Endothelial cell of umbilical vein (primary cell): Measurements from ENCODE around the gene ADAM22. TPM values are rescaled to one million over a fixed set of nuclear protein-coding genes. Genes with fewer than 3 reads are reported as not detected.

Experiments
- BruUV-seq: library from RNA; stranded (reverse); fragments of 400-500 nt; replicated peaks from 2 replicates; lab custom pipeline; 2021; lab: Mats Ljungman, UMichigan
- CTCF ChIA-PET: fragments of 300-600, 350-600 bp; sonication (Branson Sonifier 250); formaldehyde crosslinking; loops from one replicate; lab custom pipeline; 2021; ENCODE audit warnings: antibody characterized with exemption, inconsistent platforms; lab: Charles Lee
- POLR2A ChIA-PET: fragments of 300-600, 350-600 bp; sonication (Branson Sonifier 250); formaldehyde crosslinking; loops from one replicate; lab custom pipeline; 2021; ENCODE audit warnings: antibody characterized with exemption, inconsistent platforms; lab: Charles Lee
- DNase-seq: peaks from one replicate; pipeline ENCODE4 v3.0.0-alpha.2; 2011; ENCODE audit warnings: low read depth, low spot score
- FAIRE-seq: peaks from 2 replicates; lab custom pipeline; 2011; peaks lifted over from hg19 to GRCh38; lab: Jason Lieb, UNC
- H2AFZ ChIP-seq: 2 replicates; pipeline ENCODE4 v1.6.0; 2012; ENCODE audit warnings: low read depth, low read length, control low read depth, inconsistent platforms
- H3K27ac ChIP-seq: 2 replicates; pipeline ENCODE4 v1.5.1; 2011; ENCODE audit warnings: low read depth, mild to moderate bottlenecking, control low read depth, low read length, moderate library complexity; ENCODE audit not compliant: insufficient read depth
- H3K27me3 ChIP-seq, 2 experiments: 2 replicates each; pipeline versions ENCODE4 v1.6.0 to v1.6.1; 2011; ENCODE audit warnings: low read length in 2 of 2, mixed read lengths in 1 of 2; ENCODE audit not compliant: control insufficient read depth in 2 of 2, insufficient read depth in 2 of 2
- H3K36me3 ChIP-seq, 2 experiments: 2 replicates in 1 of 2; 3 replicates in 1 of 2; pipeline ENCODE4 v1.5.1; 2011; ENCODE audit warnings: low read length in 2 of 2, mild to moderate bottlenecking in 1 of 2, moderate library complexity in 1 of 2; ENCODE audit not compliant: control insufficient read depth in 2 of 2, insufficient read depth in 2 of 2; ENCODE audit errors: extremely low read depth in 1 of 2
- H3K4me1 ChIP-seq: 3 replicates; pipeline ENCODE4 v1.5.1; 2011; ENCODE audit warnings: mild to moderate bottlenecking, low read length; ENCODE audit not compliant: control insufficient read depth, insufficient read depth; ENCODE audit errors: extremely low read depth
- H3K4me2 ChIP-seq: 2 replicates; pipeline ENCODE4 v1.6.1; 2011; ENCODE audit warnings: low read length, control low read depth, mixed read lengths; ENCODE audit not compliant: insufficient read depth
- H3K4me3 ChIP-seq, 3 experiments: fragments of 200-600 bp in 1 of 3; sonication (generic), shearing (Covaris generic) in 1 of 3; replicated peaks in 1 of 3; 2 replicates each; pipeline ENCODE4 v1.5.1; 2011 to 2016; ENCODE audit warnings: control low read depth in 3 of 3, low read length in 3 of 3, mild to moderate bottlenecking in 2 of 3, inconsistent platforms in 1 of 3, low read depth in 1 of 3, moderate library complexity in 1 of 3; ENCODE audit not compliant: insufficient read depth in 1 of 3
- H3K79me2 ChIP-seq: 2 replicates; pipeline ENCODE4 v1.6.0; 2012; ENCODE audit warnings: low read length, inconsistent platforms; ENCODE audit not compliant: control insufficient read depth, insufficient read depth
- H3K9ac ChIP-seq: replicated peaks from 2 replicates; pipeline ENCODE3; 2011; ENCODE audit warnings: low read length, control low read depth; ENCODE audit not compliant: insufficient read depth; ENCODE audit errors: extremely low read depth
- H3K9me1 ChIP-seq: replicated peaks from 3 replicates; pipeline ENCODE4 v1.6.0; 2011; ENCODE audit warnings: mild to moderate bottlenecking, low read length; ENCODE audit not compliant: control insufficient read depth, insufficient read depth; ENCODE audit errors: extremely low read depth
- H3K9me3 ChIP-seq: replicated peaks from 2 replicates; pipeline ENCODE4 v1.5.1; 2012; ENCODE audit warnings: low read length, inconsistent platforms; ENCODE audit not compliant: control insufficient read depth, insufficient read depth
- H4K20me1 ChIP-seq: replicated peaks from 2 replicates; pipeline ENCODE3; 2011; ENCODE audit warnings: mild to moderate bottlenecking, low read length; ENCODE audit not compliant: control insufficient read depth, insufficient read depth; ENCODE audit errors: extremely low read depth
- CTCF ChIP-seq, 2 donors: IDR thresholded peaks; 1 replicate in 1 of 2; 2 replicates in 1 of 2; pipeline ENCODE4 v1.5.1; 2011; ENCODE audit warnings: low read length in 2 of 2, mild to moderate bottlenecking in 2 of 2, moderate library complexity in 2 of 2, control low read depth in 1 of 2, inconsistent platforms in 1 of 2, low read depth in 1 of 2; ENCODE audit not compliant: insufficient read depth in 1 of 2; ENCODE audit errors: extremely low read depth in 1 of 2
- EZH2 ChIP-seq: IDR thresholded peaks from 2 replicates; pipeline ENCODE4 v1.6.1; 2012; ENCODE audit warnings: borderline replicate concordance, low read depth, mild to moderate bottlenecking, moderate library complexity, low read length, inconsistent platforms; ENCODE audit not compliant: severe bottlenecking
- FOS ChIP-seq: IDR thresholded peaks from 2 replicates; pipeline ENCODE4 v1.6.1; 2011; ENCODE audit warnings: mild to moderate bottlenecking, low read length, moderate library complexity, borderline replicate concordance; ENCODE audit not compliant: insufficient read depth
- GATA2 ChIP-seq: IDR thresholded peaks from 2 replicates; pipeline ENCODE4 v1.7.0; 2011; ENCODE audit warnings: low read depth, mild to moderate bottlenecking, moderate library complexity, mixed read lengths, low read length; ENCODE audit not compliant: insufficient read length, insufficient read depth
- JUN ChIP-seq: IDR thresholded peaks from 2 replicates; pipeline ENCODE4 v1.6.1; 2011; ENCODE audit warnings: borderline replicate concordance, low read depth; ENCODE audit not compliant: insufficient read length, insufficient read depth
- MAX ChIP-seq: IDR thresholded peaks from 2 replicates; pipeline ENCODE4 v1.6.1; 2011; ENCODE audit not compliant: insufficient read depth, insufficient read length
- MYC ChIP-seq: IDR thresholded peaks from one replicate; pipeline ENCODE4 v1.6.1; 2011; ENCODE audit warnings: mild to moderate bottlenecking, low read depth, low read length
- POLR2A ChIP-seq: IDR thresholded peaks from 2 replicates; pipeline ENCODE4 v1.6.1; 2012; ENCODE audit warnings: low read depth, mild to moderate bottlenecking, control low read depth, low read length
- POLR2AphosphoS5 ChIP-seq: IDR thresholded peaks from 2 replicates; pipeline ENCODE4 v1.6.1; 2012; ENCODE audit warnings: low read depth, mild to moderate bottlenecking, control low read depth, low read length, moderate library complexity; ENCODE audit not compliant: insufficient read depth
- dilution Hi-C: fragments of 300-500 bp; cut with MboI; formaldehyde crosslinking; loops from one replicate; pipeline ENCODE4 v1.15.0; 2019; ENCODE audit warnings: low sequenced_read_pairs; ENCODE audit not compliant: extremely low pct_ligation_motif_present
- intact Hi-C: fragments of 100-400 bp; cut with micrococcal nuclease; formaldehyde crosslinking; loops from one replicate; pipeline ENCODE4 v1.10.0; 2022
- polyA plus RNA-seq, 4 experiments: library from polyadenylated mRNA; depleted of rRNA in 3 of 4; stranded (reverse) in 3 of 4; unstranded in 1 of 4; fragments of >200 nt; gene quantifications; 2 replicates each; pipeline versions ENCODE4 v1.2.1 to v1.2.3, GENCODE V29; 2011 to 2012; ENCODE audit warnings: missing spikeins in 1 of 4
- total RNA-seq: library from RNA; stranded (reverse); gene quantifications from 2 replicates; pipeline ENCODE4 v1.2.3, GENCODE V29; 2021

ADAM22 gene
- total and polyA plus RNA-seq, 2 donors (not counting 3 experiments of a cell fraction or from before 2014, with no cell fraction given), result 0.33 to 0.53 TPM

GRCh38 chr7:88202799-88203198 lies 268.7 kb downstream of the ADAM22 start:
- H3K27ac ChIP-seq, result no peak overlapping the region
- intact Hi-C loops, result no loop called here
- no peaks in the 10 kb centered on the region for H3K79me2 ChIP-seq
- CTCF ChIA-PET, result interaction anchor here (1.1 to 1.7 kb wide), 2 partner anchors 12 to 34 kb away, joined by 3 to 5 read pairs; no protein-coding TSS in a partner anchor
- no TSS peak for BruUV-seq
- no peaks in the 10 kb centered on the region for H3K27me3 ChIP-seq
- peaks cover 18% of the 10 kb centered on the region in 2 experiments for H3K36me3 ChIP-seq
- dilution Hi-C loops, result no loop called here
- FAIRE-seq (no peak), DNase-seq (no peak)
- no peak overlapping the region for H3K4me2 ChIP-seq
- H2AFZ ChIP-seq, result no peak overlapping the region
- no peaks in the 10 kb centered on the region for H3K9me1 ChIP-seq
- POLR2A ChIA-PET, result no interaction called here
- TF ChIP-seq JUN, result no peak
- no peak for TF ChIP-seq MYC
- TF ChIP-seq EZH2, result no peak
- no peak for TF ChIP-seq MAX
- TF ChIP-seq POLR2AphosphoS5, result no peak
- TF ChIP-seq FOS, result no peak
- TF ChIP-seq POLR2A, result no peak
- no peak for TF ChIP-seq GATA2
- TF ChIP-seq CTCF (IDR thresholded peaks at IDR 0.05; ENCODE audit: extremely low read depth in 1 of 2, insufficient read depth in 1 of 2, low read depth in 1 of 2, low read length in 2 of 2), result no peak
- no peaks in the 10 kb centered on the region for H3K4me1 ChIP-seq
- H3K9ac ChIP-seq, result no peak overlapping the region
- H4K20me1 ChIP-seq, result peaks cover 5% of the 10 kb centered on the region
- no peaks in the 10 kb centered on the region for H3K9me3 ChIP-seq
- no peak overlapping the region for H3K4me3 ChIP-seq
